Hippocampal formation (tissue), 2 donors: ENCODE results near the gene EYA2.
A peak's percentile ranks its signal among the peaks of the same experiment; 100 is the strongest.
"Not testable (repeated sequence)": the region's sequence is repeated elsewhere in the genome, so short reads cannot be mapped to it uniquely, and the experiment has no call there.

ENCODE experiments used
- DNase-seq, 2 donors: peaks; one replicate each; lab custom pipeline; 2025; lab: John Stamatoyannopoulos, UW

EYA2 gene

DNA sequence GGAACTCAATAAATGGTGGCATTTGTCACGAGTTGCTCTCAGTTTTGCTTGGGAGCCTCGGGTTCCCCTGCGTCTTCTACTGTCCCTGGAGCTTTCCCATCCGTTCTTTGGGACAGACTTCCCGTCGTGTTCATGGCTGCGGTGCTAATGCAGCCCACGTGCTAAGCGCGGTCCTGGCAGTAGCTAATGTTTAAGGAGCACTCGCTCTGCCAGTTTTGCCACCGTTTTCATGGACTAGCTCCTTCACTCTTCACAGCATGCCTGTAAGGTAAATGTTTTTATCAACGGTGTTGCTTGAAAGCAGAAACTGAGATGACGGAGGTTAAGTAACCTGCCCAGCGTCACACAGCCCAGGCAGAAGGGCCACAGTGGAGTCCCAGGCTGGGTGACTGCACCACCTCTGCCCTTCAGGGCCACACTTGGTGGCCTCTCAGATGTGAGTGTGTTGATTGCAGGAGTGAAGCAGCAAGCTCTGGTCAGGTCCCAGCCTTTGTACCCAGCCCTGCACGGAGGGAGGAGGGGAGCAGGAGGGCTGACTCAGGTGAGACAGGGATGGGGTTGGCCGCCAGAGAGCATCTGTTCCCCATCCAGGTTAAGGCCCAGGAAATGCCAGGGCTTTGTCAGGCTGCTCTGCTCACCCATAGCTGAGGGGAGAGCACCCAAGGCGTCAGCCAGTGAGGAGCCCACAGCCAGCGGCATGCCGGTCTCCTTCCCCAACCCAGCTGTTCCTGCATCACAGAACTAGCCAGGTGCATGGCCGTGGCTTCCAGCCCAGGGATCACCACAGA, 280.0 kb downstream of the EYA2 start:
- DNase-seq = no peak

DNA sequence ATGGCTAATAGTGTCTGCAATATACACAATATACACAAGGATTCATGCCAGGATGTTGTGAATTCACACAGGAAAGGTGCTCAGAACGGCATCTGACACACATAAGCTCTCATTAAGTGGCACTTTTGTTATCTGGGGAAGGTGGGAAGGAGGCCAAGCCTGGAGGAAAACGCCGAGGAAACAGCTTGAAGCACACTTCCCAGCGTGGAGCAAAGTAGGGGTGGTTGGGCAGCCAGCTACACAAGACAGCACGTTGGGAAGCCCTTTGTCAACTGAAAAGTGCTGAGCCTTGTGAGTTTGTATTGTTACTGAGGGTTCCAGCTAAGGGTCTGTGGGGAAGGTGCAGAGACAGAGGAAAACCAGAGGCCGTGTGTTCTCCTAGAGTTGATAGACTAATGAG, 280.9 kb downstream of the EYA2 start:
- DNase-seq = no peak

DNA sequence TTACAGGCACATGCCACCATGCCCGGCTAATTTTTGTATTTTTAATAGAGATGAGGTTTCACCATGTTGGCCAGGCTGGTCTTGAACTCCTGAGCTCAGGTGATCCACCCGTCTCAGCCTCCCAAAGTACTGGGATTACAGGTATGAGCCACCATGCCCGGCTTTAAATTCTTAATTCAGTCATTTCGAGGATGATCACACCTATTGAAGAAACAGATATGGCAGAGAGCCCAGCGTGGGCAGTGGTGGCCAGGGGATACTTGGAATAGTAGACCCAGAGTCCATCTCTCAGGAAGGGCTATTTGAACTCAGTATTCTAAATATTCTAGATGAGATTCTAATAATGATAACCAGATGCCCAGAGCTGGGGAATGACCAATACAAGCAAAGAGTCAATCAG, 281.6 kb downstream of the EYA2 start:
- not testable (repeated sequence) for DNase-seq

DNA sequence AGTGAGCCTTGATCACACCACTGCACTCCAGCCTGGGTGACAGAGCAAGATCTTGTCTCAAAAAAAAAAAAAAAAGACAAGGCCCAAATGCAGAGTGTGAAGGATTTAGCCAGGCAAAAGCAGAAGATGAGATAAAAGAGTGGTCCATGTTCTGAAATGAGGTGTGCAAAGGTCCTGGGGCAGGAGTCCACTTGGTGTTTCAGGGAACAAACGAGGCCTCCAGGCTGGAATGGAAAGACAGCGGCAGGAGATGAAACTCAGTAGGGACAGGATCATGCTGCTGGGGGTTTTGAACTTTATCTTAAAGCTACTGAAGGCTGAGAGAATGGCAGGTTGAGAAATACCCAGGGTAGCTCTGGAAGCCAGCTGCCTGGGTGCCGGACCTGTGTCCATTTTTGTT, 283.6 kb downstream of the EYA2 start:
- no peak for DNase-seq

DNA sequence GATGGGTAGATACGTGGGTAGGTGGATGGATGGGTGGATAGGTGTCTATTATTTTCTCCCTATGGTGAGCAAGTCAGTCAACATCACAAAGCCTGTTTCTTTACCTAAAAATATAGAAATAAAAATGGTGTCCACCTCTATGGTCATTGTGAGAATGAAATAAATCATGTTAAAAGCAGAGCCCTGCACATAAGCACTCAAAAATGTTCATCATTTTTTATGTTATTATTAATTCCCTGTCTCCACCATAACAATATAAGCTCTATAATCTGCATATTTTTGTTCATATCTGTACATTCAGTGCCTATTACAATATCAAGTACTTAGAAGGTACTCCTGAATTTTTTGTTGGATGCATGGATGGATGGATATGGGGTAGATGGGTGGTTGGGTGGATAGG, 284.2 kb downstream of the EYA2 start:
- DNase-seq = no peak

DNA sequence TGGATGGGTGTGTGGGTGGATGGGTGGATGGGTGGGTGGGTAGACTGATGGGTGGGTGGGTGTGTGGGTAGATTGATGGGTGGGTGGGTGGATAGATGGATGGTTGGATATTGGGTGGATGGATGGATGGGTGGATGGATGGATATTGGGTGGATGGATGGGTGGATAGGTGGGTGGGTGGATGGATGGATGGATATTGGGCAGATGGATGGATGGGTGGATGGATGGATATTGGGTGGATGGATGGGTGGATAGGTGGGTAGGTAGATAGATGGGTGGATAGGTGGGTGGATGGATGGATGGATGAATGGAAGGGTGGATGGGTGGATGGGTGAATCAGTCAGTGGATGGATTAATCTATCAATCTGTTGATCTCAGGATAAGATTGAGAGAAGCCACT, 284.6 kb downstream of the EYA2 start:
- DNase-seq = no peak

DNA sequence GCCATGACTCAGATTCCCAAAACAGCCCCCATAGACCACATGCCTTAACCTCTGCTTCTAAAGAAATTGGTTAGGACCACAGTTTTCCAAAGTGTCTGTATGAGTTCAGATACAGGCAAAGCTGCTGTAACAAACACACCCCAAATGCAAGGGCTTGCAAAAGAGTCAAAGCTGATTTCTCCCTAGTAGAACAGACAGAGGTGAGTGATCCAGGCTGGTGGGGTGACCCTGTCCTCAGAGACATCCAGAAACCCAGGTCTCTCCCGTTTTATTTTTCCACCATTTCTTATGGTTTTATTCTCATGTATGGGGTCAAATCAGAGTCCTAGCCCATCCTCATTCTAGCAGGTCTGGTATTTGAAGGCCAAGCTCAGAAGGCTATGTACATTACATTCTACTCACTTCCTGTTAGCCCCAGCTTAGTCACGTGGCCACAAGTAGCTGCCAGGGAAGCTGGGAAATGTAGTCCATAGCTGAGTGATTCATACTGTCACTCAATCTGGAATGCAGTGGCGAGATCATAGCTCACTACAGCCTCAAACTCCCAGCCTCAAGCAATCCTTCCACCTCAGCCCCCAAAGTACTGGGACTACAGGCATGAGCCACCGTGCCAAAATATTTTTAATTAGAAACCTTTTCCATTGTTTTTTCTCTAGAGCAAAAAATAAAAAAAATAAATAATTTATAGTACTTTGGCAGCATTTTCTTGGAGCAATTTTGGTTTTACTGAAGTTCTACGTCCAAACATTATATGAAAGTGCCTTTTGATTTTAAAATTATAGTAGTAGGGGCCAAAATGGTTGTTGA, 286.6 kb downstream of the EYA2 start:
- DNase-seq = no peak

DNA sequence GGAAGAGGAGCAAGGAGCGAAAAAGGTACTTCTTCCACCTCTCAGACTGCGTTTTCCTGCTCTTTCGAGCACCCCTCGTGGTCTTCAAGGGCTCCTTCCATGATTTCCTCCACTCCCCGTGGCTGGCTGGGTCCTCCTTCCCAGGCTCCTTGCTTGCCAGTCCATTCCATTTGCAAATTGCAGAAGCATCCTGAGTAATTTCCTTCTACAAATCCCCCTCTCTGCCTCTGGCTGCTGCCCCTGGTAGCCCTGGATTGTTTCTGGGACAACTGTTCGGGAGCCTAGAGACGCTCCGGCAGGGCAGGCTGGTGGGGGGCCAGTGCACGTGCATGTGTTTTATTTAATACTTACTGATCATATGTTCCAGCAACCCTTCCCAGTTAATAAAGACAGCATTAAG, 288.7 kb downstream of the EYA2 start:
- no peak for DNase-seq

DNA sequence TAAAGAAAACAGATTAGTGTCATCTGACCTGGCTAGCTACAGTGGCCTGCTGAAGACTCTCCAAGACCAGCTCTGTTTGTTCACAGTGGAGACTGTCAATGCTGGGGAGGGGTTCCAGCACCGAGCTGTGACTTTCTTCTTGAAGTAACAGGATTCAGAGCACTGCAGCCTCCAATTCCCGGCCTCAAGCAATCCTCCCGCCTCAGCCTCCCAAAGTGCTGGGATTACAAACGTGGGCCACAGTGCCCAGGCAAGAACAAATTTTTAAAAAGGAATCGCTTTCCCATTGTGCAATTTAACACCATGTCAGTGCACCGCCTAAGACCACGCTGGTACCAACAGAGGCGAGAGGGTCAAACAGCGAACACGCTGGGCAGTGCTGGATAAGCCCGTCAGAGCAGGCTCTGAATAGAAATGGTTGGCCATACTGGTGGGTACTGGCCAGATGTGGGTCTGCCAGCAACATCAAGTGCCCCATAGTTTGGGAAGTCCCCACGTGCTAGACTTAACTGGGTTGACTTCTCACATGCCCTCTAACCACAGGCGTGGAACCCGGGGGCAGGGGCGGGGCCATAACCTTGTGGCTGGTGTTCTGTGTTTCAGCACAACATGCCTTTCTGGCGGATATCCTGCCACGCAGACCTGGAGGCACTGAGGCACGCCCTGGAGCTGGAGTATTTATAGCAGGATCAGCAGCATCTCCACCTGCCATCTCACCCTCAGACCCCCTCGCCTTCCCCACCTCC, 293.0 kb downstream of the EYA2 start:
- no peak for DNase-seq

DNA sequence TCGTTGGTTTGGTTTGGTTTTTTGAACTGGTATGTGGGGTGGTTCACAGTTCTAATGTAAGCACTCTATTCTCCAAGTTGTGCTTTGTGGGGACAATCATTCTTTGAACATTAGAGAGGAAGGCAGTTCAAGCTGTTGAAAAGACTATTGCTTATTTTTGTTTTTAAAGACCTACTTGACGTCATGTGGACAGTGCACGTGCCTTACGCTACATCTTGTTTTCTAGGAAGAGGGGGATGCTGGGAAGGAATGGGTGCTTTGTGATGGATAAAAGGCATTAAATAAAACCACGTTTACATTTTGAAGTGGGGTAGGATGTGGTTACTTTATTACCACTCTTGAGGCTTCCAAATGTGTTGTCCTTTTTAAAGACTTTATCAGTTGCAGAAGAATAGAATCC, 293.9 kb downstream of the EYA2 start:
- DNase-seq = no peak

DNA sequence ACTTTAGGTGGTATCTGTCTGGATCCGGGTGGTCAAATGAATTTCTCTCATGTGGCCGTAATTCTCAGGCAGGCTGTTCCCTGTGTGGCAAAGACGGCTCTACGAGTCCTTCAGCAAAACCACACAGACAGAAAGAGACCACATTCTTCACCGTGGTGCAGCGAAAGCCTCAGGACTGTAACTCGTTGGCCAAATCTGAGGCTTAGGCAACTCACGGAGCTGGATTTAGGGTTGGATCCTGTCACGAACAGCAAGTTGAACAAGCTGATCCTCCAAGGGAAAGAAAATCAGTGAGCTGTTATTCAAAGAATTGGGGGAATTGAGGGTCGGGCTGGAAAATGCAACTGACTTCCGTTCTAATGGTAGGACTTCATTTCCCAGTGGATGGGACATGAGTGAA, 294.4 kb downstream of the EYA2 start:
- no peak for DNase-seq

DNA sequence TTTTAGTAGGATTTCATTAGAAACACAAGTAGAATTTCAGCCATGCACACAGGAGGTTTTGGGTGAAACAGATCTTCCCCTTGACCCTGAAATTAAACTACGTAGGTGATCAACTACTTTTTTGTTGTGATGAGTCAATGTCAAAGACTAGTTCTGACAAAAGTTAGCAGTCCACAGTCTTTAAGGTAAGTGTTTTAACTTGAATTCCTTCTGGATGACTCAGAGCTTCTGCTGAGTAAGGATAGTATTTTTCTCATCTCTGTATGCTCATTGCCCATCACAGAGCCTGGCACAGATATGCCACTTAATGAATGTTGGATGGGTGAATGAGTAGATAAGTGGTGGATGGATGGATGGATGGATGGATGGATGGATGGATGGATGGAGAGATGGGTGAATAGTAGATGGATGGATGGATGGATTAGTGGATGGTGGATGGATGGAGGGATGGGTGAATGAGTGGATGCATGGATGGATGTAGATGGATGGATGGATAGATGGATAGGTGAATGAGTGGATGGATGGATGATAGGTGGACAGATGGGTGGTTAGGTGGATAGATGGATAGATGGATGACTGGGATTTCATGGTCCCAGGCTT, 296.5 kb downstream of the EYA2 start:
- no peak for DNase-seq

DNA sequence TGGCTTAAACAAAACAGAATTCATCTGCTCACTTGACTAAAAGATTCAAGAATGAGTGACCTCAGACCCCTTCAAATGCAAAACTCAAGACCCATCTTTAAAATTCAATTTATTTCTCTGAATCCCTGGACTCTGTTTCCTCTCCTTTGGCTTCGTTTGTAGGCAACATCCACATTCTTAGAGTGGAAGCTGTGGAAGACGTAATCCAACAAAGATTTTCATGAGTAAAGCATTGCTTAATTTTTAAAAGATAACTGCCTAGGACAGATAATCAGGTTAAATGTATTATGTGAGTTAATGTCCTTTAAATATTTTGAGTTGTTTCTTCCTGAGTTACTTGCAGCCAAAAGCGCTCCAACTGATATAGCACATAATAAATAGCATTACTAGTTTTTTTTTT, 297.3 kb downstream of the EYA2 start:
- no peak for DNase-seq

DNA sequence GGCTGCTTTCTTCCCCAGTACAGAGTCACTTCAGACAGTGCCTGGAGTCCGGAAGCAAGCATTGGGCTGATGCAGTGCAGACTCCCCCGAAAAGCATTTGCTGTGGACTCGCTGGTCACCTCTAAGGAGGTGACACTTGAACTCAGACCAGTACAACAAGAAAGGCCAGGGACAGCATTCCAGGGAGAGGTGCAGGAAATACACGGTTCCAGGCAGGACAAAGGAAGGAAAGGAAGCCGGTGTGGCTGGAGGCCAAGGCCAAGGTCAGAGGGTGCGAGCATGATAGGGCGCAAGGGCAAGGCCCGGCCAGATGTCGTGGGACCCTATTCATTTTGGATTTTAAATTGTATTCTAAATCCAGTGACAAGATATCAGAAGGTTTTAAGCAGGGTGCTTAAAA, 300.9 kb downstream of the EYA2 start:
- no peak for DNase-seq

DNA sequence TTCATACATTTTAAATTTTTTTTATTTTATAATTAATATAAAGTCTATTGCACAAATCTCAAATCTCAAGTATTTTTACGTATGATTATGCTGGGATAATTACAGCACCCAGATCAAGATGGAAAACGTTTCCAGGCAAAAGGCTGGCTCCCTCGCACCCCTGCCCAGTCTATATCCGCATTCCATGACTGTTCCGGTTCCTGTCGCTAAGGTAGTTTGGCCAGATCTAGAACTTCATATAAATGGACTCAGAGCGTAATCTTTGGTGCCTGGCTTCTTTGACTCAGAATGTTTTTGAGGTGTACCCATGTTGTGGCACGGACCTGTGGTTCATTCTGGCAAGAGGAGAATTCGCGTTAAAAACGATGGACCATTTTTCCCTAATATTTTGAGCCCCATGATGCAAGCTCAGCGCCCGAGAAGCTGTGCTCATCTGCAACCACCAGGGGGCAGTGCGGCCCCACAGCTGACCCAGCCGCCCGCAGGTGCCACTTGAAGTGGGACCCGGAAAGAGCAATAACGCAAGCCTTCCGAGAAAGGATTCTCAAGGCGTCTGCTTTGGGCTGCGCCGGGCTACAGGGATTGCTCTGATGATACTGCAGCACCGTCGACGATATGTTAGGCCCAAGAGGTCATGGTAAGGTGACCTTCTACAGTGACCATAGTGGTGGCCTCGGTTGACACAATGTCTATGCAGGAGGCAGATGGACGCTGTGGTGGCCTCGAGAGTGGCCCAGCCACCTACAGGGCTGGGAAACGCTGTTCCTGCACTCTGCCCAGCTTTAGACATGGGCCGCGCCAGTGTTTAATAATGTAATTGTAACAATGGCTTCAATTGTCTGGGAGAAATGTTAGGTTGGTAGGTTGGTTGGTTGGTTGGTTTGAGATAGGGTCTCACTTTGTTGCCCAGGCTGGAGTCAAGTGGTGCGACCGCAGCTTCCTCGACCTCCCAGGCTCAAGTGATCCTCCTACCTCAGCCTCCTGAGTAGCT, 301.7 kb downstream of the EYA2 start:
- peak in 1 of 2 donors; percentile 49 for DNase-seq

DNA sequence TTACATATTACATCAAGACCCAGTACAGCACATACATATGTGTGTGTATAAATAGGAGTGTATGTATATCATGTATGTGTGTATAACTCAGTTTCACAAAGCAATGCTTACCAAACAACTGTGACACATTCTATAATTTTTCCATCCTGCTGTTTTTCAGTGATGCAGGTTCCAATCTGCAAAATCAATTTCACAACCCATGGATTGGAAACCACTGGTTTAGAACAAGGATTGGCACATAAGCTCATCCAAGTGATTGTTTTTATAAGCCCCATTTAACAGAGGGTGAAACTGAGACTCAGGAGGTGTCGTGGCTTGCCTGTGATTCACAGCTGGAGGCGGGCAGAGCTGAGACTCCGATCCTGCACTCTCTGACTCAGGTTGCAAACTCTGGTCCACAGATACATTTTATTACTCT, 303.6 kb downstream of the EYA2 start:
- no peak for DNase-seq

DNA sequence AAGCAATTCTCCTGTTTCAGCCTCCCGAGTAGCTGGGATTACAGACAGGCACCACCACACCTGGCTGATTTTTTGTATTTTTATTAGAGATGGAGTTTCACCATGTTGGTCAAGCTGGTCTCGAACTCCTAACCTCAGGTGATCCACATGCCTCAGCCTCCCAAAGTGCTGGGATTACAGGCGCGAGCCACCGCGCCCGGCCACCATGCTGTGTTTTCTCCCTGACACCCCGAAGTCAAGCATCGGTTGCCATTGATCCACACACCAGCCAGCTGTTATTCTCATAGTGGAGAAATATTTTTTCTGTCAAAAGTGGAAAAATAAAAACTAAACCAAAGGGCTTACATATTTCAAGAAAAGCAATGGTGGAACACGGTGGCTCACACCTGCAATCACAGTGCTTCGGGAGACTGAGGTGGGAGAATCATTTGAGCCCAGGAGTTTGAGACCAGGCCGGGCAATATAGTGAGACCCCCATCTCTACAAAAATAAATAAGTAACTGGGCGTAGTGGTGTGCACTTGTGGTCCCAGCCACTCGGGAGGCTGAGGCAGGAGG, 304.4 kb downstream of the EYA2 start:
- no peak for DNase-seq

DNA sequence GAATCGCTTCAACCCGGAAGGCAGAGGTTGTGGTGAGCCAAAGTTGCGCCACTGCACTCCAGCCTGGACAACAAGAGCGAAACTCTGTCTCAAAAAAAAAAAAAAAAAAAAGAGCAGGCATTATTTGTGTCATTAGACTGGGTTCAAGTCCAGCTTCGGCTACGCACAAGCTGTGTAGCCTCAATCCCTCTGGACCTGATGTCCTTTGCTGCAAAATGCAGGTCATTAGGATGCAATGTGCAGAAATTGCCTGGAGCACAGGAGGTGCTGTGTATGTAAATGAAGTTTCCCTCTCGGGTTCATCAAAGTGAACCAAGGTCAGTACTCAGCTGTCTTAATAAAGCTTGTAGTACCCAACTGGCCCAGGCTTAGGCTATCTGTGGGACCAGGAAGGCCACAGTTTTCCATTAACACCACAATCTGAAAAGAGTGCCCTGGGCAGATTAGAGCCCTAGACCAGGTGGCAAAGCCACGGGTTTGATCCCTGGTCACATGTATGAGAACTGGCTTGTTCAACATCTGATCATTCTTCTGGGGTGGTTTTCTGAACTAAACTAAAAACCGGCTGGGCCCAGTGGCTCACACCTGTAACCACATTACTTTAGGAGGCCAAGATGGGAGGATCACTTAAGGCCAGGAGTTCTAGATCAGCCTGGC, 306.6 kb downstream of the EYA2 start:
- no peak for DNase-seq

DNA sequence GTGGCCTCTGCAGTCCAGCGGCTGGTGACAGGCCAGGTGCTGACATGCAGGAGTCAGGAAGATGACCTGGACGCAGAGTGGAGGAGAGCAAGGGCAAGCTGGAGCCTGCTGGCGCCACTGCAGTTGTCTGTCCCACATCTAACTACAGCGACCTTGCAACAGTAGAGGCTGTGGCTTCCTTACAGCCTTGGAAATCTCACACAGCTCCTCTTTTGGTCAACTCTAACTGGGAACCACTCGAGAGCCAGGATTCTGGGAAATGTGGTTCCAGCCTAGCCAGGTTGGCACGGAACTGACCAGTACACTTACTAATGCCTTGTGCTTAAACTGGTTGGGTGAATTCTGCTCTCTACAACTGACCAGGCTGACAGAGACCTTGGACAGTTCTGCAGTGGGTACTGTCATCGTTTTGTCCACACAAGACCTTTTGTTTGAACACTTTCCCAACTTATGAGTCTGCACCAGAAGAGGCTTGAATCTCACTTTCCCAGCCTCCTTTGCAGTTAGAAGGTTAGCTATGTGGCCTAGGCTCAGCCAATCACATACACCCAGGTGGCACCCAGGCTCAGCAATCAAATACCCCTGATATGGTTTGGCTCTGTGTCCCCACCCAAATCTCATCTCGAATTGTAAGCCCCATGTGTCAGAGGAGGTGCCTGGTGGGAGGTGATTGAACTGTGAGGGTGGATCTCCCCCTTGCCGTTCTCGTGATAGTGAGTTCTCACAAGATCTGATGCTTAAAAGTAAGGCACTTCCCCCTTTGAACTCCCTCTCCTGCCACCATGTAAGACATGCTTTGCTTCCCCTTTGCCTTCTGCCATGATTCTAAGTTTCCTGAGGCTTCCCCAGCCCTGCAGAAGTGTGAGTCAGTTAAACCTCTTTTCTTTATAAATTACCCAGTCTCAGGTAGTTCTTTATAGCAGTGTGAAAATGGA, 308.4 kb downstream of the EYA2 start:
- no peak for DNase-seq
